HCT116 (cell line): ENCODE results near the gene GSTM3. TPM values are rescaled to one million over a fixed set of nuclear protein-coding genes. Genes with fewer than 3 reads are reported as not detected.
"Not testable (repeated sequence)": the region's sequence is repeated elsewhere in the genome, so short reads cannot be mapped to it uniquely, and the experiment has no call there.

Experiments
- ATAC-seq: fragments of 200-7000 bp; cut with Tn5 transposase; 2 replicates; pipeline ENCODE4 v1.9.1; 2020; ENCODE audit warnings: mild to moderate bottlenecking, moderate library complexity
- BruUV-seq: library from RNA; stranded (reverse); fragments of 400-500 nt; replicated peaks from 2 replicates; lab custom pipeline; 2021; lab: Mats Ljungman, UMichigan
- CTCF ChIA-PET: fragments of 300-600 bp; sonication (Branson Sonifier 250); formaldehyde crosslinking; loops from one replicate; lab custom pipeline; 2021; ENCODE audit warnings: antibody characterized with exemption; lab: Charles Lee
- POLR2A ChIA-PET: fragments of 300-600, 350-600 bp; sonication (Branson Sonifier 250); formaldehyde crosslinking; loops from one replicate; lab custom pipeline; 2021; ENCODE audit warnings: antibody characterized with exemption; lab: Charles Lee
- RAD21 ChIA-PET, 2 experiments: fragments of 300-600 bp; sonication (Branson Sonifier 250); formaldehyde crosslinking; loops; one replicate each; lab custom pipeline; 2023; ENCODE audit warnings: low total read pairs in 2 of 2; ENCODE audit not compliant: uncharacterized antibody in 2 of 2, unreplicated experiment in 2 of 2, low non-redundant PET in 1 of 2; lab: Charles Lee
- DNase-seq: peaks from one replicate; pipeline ENCODE4 v3.0.0-alpha.2; 2010; ENCODE audit warnings: low read depth, low spot score
- H2AFZ ChIP-seq: fragments of 200-600 bp; shearing (Covaris generic), sonication (generic); 2 replicates; pipeline ENCODE4 v1.6.1; 2017; ENCODE audit warnings: low read depth, mixed run types, mixed read lengths, antibody characterized with exemption, low read length; ENCODE audit not compliant: poor library complexity, severe bottlenecking
- H3K27ac ChIP-seq: 2 replicates; pipeline ENCODE4 v1.5.1; 2012; ENCODE audit warnings: low read depth, low read length
- H3K27me3 ChIP-seq: fragments of 200-600 bp; sonication (generic); 2 replicates; pipeline ENCODE4 v1.6.1; 2016; ENCODE audit warnings: mixed run types, low read length, mixed read lengths; ENCODE audit not compliant: insufficient read depth
- H3K36me3 ChIP-seq, 2 experiments: fragments of 200-500 bp in 1 of 2; fragments of 200-600 bp in 1 of 2; sonication (Bioruptor generic) in 1 of 2; sonication (generic) in 1 of 2; 2 replicates each; pipeline versions ENCODE4 v1.5.1 to v1.6.1; 2014 to 2016; ENCODE audit warnings: low read length in 2 of 2, inconsistent platforms in 1 of 2, mixed read lengths in 1 of 2, mixed run types in 1 of 2; ENCODE audit not compliant: insufficient read depth in 2 of 2, control insufficient read depth in 1 of 2
- H3K4me1 ChIP-seq, 2 experiments: fragments of 200-600 bp in 1 of 2; sonication (generic) in 1 of 2; 2 replicates each; pipeline versions ENCODE4 v1.5.1 to v1.6.1; 2012 to 2017; ENCODE audit warnings: low read length in 2 of 2, inconsistent platforms in 1 of 2, mild to moderate bottlenecking in 1 of 2, mixed read lengths in 1 of 2, mixed run types in 1 of 2, moderate library complexity in 1 of 2; ENCODE audit not compliant: insufficient read depth in 2 of 2, control insufficient read depth in 1 of 2
- H3K4me2 ChIP-seq: fragments of 200-600 bp; sonication (generic); 2 replicates; pipeline ENCODE4 v1.6.1; 2017; ENCODE audit warnings: mixed run types, low read length, mixed read lengths
- H3K4me3 ChIP-seq, 2 experiments: fragments of 200-600 bp in 1 of 2; sonication (generic) in 1 of 2; replicated peaks in 1 of 2; 2 replicates each; pipeline ENCODE4 v1.5.1; 2011 to 2016; ENCODE audit warnings: low read length in 2 of 2, control low read depth in 1 of 2, low read depth in 1 of 2, mild to moderate bottlenecking in 1 of 2, mixed read lengths in 1 of 2, mixed run types in 1 of 2
- H3K79me2 ChIP-seq: fragments of 200-600 bp; sonication (generic); 2 replicates; pipeline ENCODE4 v1.6.1; 2017; ENCODE audit warnings: mild to moderate bottlenecking, mixed run types, low read length, moderate library complexity, mixed read lengths; ENCODE audit not compliant: insufficient read depth
- H3K9ac ChIP-seq: fragments of 200-600 bp; sonication (generic); 2 replicates; pipeline ENCODE4 v1.6.1; 2016; ENCODE audit warnings: low read length, mixed read lengths
- H3K9me2 ChIP-seq: fragments of 200-600 bp; sonication (generic), shearing (Covaris generic); 2 replicates; pipeline ENCODE4 v1.6.1; 2017; ENCODE audit warnings: mixed run types, mild to moderate bottlenecking, moderate library complexity; ENCODE audit not compliant: insufficient read depth
- H3K9me3 ChIP-seq, 2 experiments: fragments of 200-500 bp in 1 of 2; fragments of 200-600 bp in 1 of 2; sonication (Bioruptor generic) in 1 of 2; sonication (generic) in 1 of 2; 2 replicates each; pipeline ENCODE4 v1.6.1; 2014 to 2017; ENCODE audit warnings: low read length in 2 of 2, mixed read lengths in 2 of 2, inconsistent platforms in 1 of 2, low read depth in 1 of 2, mild to moderate bottlenecking in 1 of 2, mixed run types in 1 of 2, moderate library complexity in 1 of 2; ENCODE audit not compliant: control insufficient read depth in 1 of 2, insufficient read depth in 1 of 2
- H4K20me1 ChIP-seq: fragments of 200-600 bp; sonication (generic), shearing (Covaris generic); 2 replicates; pipeline ENCODE4 v1.6.1; 2017; ENCODE audit warnings: mixed run types, mild to moderate bottlenecking, moderate library complexity; ENCODE audit not compliant: insufficient read depth
- intact Hi-C: fragments of 100-400 bp; cut with micrococcal nuclease; formaldehyde crosslinking; loops from 2 replicates; pipeline ENCODE4 v1.10.0; 2022
- total RNA-seq: library from RNA; stranded (reverse); gene quantifications from one replicate; pipeline ENCODE4 v1.2.1, GENCODE V29; 2021; ENCODE audit not compliant: unreplicated experiment

GSTM3 gene
- total RNA-seq, 1 experiment from 2014 or later: 0.39 TPM

GRCh38 chr1:109685399-109685798 lies 55.4 kb downstream of the GSTM3 start:
- H3K4me2 ChIP-seq, H3K4me3 ChIP-seq, H4K20me1 ChIP-seq, CTCF ChIA-PET, POLR2A ChIA-PET, intact Hi-C loops, H3K36me3 ChIP-seq, H3K4me1 ChIP-seq, H3K79me2 ChIP-seq, BruUV-seq, H2AFZ ChIP-seq, H3K27ac ChIP-seq, ATAC-seq, H3K27me3 ChIP-seq, H3K9ac ChIP-seq, H3K9me3 ChIP-seq, RAD21 ChIA-PET, DNase-seq, H3K9me2 ChIP-seq: not testable (repeated sequence)

GRCh38 chr1:109684777-109685176 lies 56.1 kb downstream of the GSTM3 start:
- RAD21 ChIA-PET: not testable (repeated sequence)

More at GRCh38 chr1:109684777-109685176, 56.1 kb downstream of the GSTM3 start:
- POLR2A ChIA-PET, intact Hi-C loops, H4K20me1 ChIP-seq, H3K27me3 ChIP-seq, DNase-seq, H3K27ac ChIP-seq, H3K79me2 ChIP-seq, CTCF ChIA-PET, BruUV-seq, H2AFZ ChIP-seq, H3K9ac ChIP-seq, H3K36me3 ChIP-seq, ATAC-seq, H3K4me3 ChIP-seq, H3K4me2 ChIP-seq, H3K9me2 ChIP-seq, H3K9me3 ChIP-seq, H3K4me1 ChIP-seq: not testable (repeated sequence)

Other genes starting within 250 kb of the GSTM3 start
- 5.9 TPM for gene CYB561D1, start 246.9 kb downstream of the GSTM3 start, total RNA-seq
- gene AMIGO1, start 231.3 kb downstream of the GSTM3 start, total RNA-seq: 0.10 TPM
- not detected for gene GPR61, start 201.2 kb downstream of the GSTM3 start, total RNA-seq
- 9.5 TPM for gene GNAI3, start 192.4 kb downstream of the GSTM3 start, total RNA-seq
- 0.76 TPM for gene GNAT2, start 121.4 kb downstream of the GSTM3 start, total RNA-seq
- 69.9 TPM for gene AMPD2, start 121.2 kb downstream of the GSTM3 start, total RNA-seq
- gene GSTM4, start 84.9 kb downstream of the GSTM3 start, total RNA-seq: 15.9 TPM
- 5.9 TPM for gene GSTM2, start 73.0 kb downstream of the GSTM3 start, total RNA-seq
- not detected for gene GSTM1, start 53.2 kb downstream of the GSTM3 start, total RNA-seq
- gene GSTM5, start 28.8 kb downstream of the GSTM3 start, total RNA-seq: not detected
- gene EPS8L3, start 22.9 kb upstream of the GSTM3 start, total RNA-seq: 0.96 TPM
- gene CSF1, start 169.8 kb upstream of the GSTM3 start, total RNA-seq: 3.0 TPM
- 92.0 TPM for gene AHCYL1, start 243.7 kb upstream of the GSTM3 start, total RNA-seq